ENCODE measurements around the gene OTULIN.
A peak's percentile ranks its signal among the peaks of the same experiment; 100 is the strongest.

Gene OTULIN

GRCh38 chr5:14721990-14722656 lies 57.6 kb downstream of the OTULIN start:
- no peak for DNase-seq (ENCODE audit: low spot score)

- no peak for DNase-seq (ENCODE audit: low spot score)
Observed at GRCh38 chr5:14722923-14723322, 58.4 kb downstream of the OTULIN start.

- DNase-seq (ENCODE audit: low spot score), result no peak
Observed at GRCh38 chr5:14723701-14724132, 59.2 kb downstream of the OTULIN start.

GRCh38 chr5:14724633-14725032 lies 60.1 kb downstream of the OTULIN start:
- no peak for DNase-seq (ENCODE audit: low spot score)

GRCh38 chr5:14726066-14726838 lies 61.7 kb downstream of the OTULIN start:
- DNase-seq (ENCODE audit: low spot score), result no peak

- peak; percentile 77 for DNase-seq (ENCODE audit: low spot score)
Observed at GRCh38 chr5:14727428-14727865, 62.9 kb downstream of the OTULIN start.

- DNase-seq (ENCODE audit: low spot score), result no peak
Observed at GRCh38 chr5:14727928-14728458, 63.5 kb downstream of the OTULIN start.

GRCh38 chr5:14728459-14728938 lies 64.0 kb downstream of the OTULIN start:
- no peak for DNase-seq (ENCODE audit: low spot score)

- no peak for DNase-seq (ENCODE audit: low spot score)
Observed at GRCh38 chr5:14729448-14730385, 65.2 kb downstream of the OTULIN start.

GRCh38 chr5:14730466-14730865 lies 65.9 kb downstream of the OTULIN start:
- DNase-seq (ENCODE audit: low spot score), result no peak

GRCh38 chr5:14730881-14731280 lies 66.4 kb downstream of the OTULIN start:
- DNase-seq (ENCODE audit: low spot score), result no peak

- no peak for DNase-seq (ENCODE audit: low spot score)
Observed at GRCh38 chr5:14732991-14733390, 68.5 kb downstream of the OTULIN start.

- no peak for DNase-seq (ENCODE audit: low spot score)
Observed at GRCh38 chr5:14733661-14734060, 69.1 kb downstream of the OTULIN start.

- no peak for DNase-seq (ENCODE audit: low spot score)
Observed at GRCh38 chr5:14734396-14734795, 69.9 kb downstream of the OTULIN start.

- no peak for DNase-seq (ENCODE audit: low spot score)
Observed at GRCh38 chr5:14735944-14736343, 71.4 kb downstream of the OTULIN start.

- DNase-seq (ENCODE audit: low spot score), result no peak
Observed at GRCh38 chr5:14737291-14737690, 72.8 kb downstream of the OTULIN start.

GRCh38 chr5:14738050-14738449 lies 73.5 kb downstream of the OTULIN start:
- DNase-seq (ENCODE audit: low spot score), result no peak

- no peak for DNase-seq (ENCODE audit: low spot score)
Observed at GRCh38 chr5:14739538-14739937, 75.0 kb downstream of the OTULIN start.

- DNase-seq (ENCODE audit: low spot score), result no peak
Observed at GRCh38 chr5:14739981-14740380, 75.5 kb downstream of the OTULIN start.

- no peak for DNase-seq (ENCODE audit: low spot score)
Observed at GRCh38 chr5:14741131-14741530, 76.6 kb downstream of the OTULIN start.

- DNase-seq (ENCODE audit: low spot score), result no peak
Observed at GRCh38 chr5:14741801-14742440, 77.4 kb downstream of the OTULIN start.
